WTC11 (cell line): ENCODE data around the gene CSTPP1.

Source experiments
- ELF4 ChIP-seq: sonication (generic); formaldehyde crosslinking; IDR thresholded peaks from 2 replicates; pipeline ENCODE4 v1.8.1; 2022; ENCODE audit warnings: low read depth, mild to moderate bottlenecking, moderate library complexity, missing genetic modification reagents
- GRHL2 ChIP-seq: fragments of 250-450 bp; sonication (Bioruptor Pico); IDR thresholded peaks from 2 replicates; pipeline ENCODE4 v1.8.0; 2022; ENCODE audit warnings: mild to moderate bottlenecking, moderate library complexity; ENCODE audit not compliant: insufficient replicate concordance, severe bottlenecking
- NFE2L1 ChIP-seq: sonication (generic); formaldehyde crosslinking; IDR thresholded peaks from 2 replicates; pipeline ENCODE4 v1.8.1; 2023; ENCODE audit warnings: missing genetic modification reagents
- SMAD3 ChIP-seq: sonication (generic); formaldehyde crosslinking; IDR thresholded peaks from 2 replicates; pipeline ENCODE4 v1.8.0; 2022; ENCODE audit warnings: missing genetic modification reagents, mild to moderate bottlenecking, borderline replicate concordance
- TF ChIP-seq, protein P1 (sequence below): sonication (generic); formaldehyde crosslinking; IDR thresholded peaks from 2 replicates; pipeline ENCODE4 v1.8.1; 2023; ENCODE audit warnings: mild to moderate bottlenecking, missing genetic modification reagents, moderate library complexity
- TF ChIP-seq, protein P2 (sequence below): sonication (generic); formaldehyde crosslinking; IDR thresholded peaks from 2 replicates; pipeline ENCODE4 v1.8.0; 2023; ENCODE audit warnings: missing genetic modification reagents
- TF ChIP-seq, protein P3 (sequence below): fragments of 200-600 bp; IDR thresholded peaks from 2 replicates; pipeline ENCODE4 v1.8.0; 2022; ENCODE audit warnings: antibody characterized with exemption
- TF ChIP-seq, protein P4 (sequence below): sonication (generic); formaldehyde crosslinking; IDR thresholded peaks from 2 replicates; pipeline ENCODE4 v1.8.1; 2023; ENCODE audit warnings: mild to moderate bottlenecking, missing genetic modification reagents
- TF ChIP-seq, protein P5 (sequence below): sonication (generic); formaldehyde crosslinking; IDR thresholded peaks from 2 replicates; pipeline ENCODE4 v1.8.0; 2023; ENCODE audit warnings: missing genetic modification reagents, mild to moderate bottlenecking, borderline replicate concordance
- TF ChIP-seq, protein P6 (sequence below): sonication (generic); formaldehyde crosslinking; IDR thresholded peaks from 2 replicates; pipeline ENCODE4 v1.8.0; 2022; ENCODE audit warnings: mild to moderate bottlenecking, missing genetic modification reagents
- TF ChIP-seq, protein P7 (sequence below): sonication (generic); formaldehyde crosslinking; IDR thresholded peaks from 2 replicates; pipeline ENCODE4 v1.8.1; 2023; ENCODE audit warnings: mild to moderate bottlenecking, missing genetic modification reagents

DNA sequence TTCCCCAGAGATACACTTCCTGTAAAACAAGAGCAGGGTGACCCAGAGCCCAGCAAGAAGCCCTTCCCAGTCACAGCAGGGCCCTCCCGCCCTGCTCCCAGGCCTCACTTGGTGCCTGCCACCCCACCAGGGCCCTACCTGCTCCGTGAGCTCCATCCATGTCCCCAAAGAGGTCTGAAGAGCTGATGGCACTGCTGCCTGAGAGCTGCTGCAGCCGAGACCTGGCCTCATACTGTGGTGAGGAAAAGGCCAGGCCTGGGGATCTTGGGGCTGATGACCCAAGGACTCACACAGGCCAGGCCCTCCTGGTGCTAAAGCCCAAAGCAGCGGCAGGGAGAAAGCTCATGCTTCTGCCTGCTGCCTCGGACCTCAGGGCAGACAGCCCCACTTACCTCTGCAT, 229.8 kb downstream of the CSTPP1 start:
- TF ChIP-seq NFE2L1 (CRISPR knock-in tag) (no peak), GRHL2 (no peak), ELF4 (CRISPR knock-in tag) (no peak), SMAD3 (no peak)
- TF ChIP-seq, protein P1, sequence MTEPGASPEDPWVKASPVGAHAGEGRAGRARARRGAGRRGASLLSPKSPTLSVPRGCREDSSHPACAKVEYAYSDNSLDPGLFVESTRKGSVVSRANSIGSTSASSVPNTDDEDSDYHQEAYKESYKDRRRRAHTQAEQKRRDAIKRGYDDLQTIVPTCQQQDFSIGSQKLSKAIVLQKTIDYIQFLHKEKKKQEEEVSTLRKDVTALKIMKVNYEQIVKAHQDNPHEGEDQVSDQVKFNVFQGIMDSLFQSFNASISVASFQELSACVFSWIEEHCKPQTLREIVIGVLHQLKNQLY (CRISPR knock-in tag): no peak
- TF ChIP-seq, protein P2, sequence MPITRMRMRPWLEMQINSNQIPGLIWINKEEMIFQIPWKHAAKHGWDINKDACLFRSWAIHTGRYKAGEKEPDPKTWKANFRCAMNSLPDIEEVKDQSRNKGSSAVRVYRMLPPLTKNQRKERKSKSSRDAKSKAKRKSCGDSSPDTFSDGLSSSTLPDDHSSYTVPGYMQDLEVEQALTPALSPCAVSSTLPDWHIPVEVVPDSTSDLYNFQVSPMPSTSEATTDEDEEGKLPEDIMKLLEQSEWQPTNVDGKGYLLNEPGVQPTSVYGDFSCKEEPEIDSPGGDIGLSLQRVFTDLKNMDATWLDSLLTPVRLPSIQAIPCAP (CRISPR knock-in tag): no peak
- TF ChIP-seq, protein P3, sequence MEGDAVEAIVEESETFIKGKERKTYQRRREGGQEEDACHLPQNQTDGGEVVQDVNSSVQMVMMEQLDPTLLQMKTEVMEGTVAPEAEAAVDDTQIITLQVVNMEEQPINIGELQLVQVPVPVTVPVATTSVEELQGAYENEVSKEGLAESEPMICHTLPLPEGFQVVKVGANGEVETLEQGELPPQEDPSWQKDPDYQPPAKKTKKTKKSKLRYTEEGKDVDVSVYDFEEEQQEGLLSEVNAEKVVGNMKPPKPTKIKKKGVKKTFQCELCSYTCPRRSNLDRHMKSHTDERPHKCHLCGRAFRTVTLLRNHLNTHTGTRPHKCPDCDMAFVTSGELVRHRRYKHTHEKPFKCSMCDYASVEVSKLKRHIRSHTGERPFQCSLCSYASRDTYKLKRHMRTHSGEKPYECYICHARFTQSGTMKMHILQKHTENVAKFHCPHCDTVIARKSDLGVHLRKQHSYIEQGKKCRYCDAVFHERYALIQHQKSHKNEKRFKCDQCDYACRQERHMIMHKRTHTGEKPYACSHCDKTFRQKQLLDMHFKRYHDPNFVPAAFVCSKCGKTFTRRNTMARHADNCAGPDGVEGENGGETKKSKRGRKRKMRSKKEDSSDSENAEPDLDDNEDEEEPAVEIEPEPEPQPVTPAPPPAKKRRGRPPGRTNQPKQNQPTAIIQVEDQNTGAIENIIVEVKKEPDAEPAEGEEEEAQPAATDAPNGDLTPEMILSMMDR: no peak
- TF ChIP-seq, protein P4, sequence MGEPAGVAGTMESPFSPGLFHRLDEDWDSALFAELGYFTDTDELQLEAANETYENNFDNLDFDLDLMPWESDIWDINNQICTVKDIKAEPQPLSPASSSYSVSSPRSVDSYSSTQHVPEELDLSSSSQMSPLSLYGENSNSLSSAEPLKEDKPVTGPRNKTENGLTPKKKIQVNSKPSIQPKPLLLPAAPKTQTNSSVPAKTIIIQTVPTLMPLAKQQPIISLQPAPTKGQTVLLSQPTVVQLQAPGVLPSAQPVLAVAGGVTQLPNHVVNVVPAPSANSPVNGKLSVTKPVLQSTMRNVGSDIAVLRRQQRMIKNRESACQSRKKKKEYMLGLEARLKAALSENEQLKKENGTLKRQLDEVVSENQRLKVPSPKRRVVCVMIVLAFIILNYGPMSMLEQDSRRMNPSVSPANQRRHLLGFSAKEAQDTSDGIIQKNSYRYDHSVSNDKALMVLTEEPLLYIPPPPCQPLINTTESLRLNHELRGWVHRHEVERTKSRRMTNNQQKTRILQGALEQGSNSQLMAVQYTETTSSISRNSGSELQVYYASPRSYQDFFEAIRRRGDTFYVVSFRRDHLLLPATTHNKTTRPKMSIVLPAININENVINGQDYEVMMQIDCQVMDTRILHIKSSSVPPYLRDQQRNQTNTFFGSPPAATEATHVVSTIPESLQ (CRISPR knock-in tag): no peak
- TF ChIP-seq, protein P5, sequence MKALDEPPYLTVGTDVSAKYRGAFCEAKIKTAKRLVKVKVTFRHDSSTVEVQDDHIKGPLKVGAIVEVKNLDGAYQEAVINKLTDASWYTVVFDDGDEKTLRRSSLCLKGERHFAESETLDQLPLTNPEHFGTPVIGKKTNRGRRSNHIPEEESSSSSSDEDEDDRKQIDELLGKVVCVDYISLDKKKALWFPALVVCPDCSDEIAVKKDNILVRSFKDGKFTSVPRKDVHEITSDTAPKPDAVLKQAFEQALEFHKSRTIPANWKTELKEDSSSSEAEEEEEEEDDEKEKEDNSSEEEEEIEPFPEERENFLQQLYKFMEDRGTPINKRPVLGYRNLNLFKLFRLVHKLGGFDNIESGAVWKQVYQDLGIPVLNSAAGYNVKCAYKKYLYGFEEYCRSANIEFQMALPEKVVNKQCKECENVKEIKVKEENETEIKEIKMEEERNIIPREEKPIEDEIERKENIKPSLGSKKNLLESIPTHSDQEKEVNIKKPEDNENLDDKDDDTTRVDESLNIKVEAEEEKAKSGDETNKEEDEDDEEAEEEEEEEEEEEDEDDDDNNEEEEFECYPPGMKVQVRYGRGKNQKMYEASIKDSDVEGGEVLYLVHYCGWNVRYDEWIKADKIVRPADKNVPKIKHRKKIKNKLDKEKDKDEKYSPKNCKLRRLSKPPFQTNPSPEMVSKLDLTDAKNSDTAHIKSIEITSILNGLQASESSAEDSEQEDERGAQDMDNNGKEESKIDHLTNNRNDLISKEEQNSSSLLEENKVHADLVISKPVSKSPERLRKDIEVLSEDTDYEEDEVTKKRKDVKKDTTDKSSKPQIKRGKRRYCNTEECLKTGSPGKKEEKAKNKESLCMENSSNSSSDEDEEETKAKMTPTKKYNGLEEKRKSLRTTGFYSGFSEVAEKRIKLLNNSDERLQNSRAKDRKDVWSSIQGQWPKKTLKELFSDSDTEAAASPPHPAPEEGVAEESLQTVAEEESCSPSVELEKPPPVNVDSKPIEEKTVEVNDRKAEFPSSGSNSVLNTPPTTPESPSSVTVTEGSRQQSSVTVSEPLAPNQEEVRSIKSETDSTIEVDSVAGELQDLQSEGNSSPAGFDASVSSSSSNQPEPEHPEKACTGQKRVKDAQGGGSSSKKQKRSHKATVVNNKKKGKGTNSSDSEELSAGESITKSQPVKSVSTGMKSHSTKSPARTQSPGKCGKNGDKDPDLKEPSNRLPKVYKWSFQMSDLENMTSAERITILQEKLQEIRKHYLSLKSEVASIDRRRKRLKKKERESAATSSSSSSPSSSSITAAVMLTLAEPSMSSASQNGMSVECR (CRISPR knock-in tag): no peak
- TF ChIP-seq, protein P6, sequence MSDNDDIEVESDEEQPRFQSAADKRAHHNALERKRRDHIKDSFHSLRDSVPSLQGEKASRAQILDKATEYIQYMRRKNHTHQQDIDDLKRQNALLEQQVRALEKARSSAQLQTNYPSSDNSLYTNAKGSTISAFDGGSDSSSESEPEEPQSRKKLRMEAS (CRISPR knock-in tag): no peak
- TF ChIP-seq, protein P7, sequence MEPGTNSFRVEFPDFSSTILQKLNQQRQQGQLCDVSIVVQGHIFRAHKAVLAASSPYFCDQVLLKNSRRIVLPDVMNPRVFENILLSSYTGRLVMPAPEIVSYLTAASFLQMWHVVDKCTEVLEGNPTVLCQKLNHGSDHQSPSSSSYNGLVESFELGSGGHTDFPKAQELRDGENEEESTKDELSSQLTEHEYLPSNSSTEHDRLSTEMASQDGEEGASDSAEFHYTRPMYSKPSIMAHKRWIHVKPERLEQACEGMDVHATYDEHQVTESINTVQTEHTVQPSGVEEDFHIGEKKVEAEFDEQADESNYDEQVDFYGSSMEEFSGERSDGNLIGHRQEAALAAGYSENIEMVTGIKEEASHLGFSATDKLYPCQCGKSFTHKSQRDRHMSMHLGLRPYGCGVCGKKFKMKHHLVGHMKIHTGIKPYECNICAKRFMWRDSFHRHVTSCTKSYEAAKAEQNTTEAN: no peak
